ENCODE data around the gene ATRIP.
A peak's percentile ranks its signal among the peaks of the same experiment; 100 is the strongest.

ATRIP gene

DNA sequence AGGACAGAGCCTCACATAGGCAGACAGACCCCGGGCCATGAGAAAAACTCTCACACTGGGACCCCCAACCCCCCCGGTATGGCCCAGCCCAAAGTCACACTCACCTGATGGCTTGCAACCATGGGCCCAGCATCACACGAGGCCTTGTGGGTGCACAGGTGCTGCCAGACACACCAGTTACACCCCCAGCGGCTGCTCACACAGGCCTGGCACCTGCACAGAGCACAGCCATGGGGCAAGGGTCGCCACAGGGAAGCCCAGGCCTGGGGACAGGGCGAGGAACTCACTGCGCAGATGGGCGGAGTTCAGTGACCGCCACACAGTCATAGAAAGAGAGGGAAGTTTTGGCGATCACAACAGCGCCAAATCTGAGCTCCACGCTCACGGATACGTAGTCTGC lies 26.0 kb upstream of the ATRIP start:
- FAIRE-seq = no peak
- TF ChIP-seq POLR2A (IDR thresholded peaks at IDR 0.05; ENCODE audit: low read depth, low read length) = no peak
- no peak for TF ChIP-seq SPI1 (IDR thresholded peaks at IDR 0.05; ENCODE audit: low read depth, low read length)
- TF ChIP-seq POU2F2 (IDR thresholded peaks at IDR 0.05; ENCODE audit: low read depth, low read length) = no peak
- TF ChIP-seq PAX5 (IDR thresholded peaks at IDR 0.05; ENCODE audit: insufficient read depth, low read length, severe bottlenecking) = no peak
- TF ChIP-seq TAF1 (IDR thresholded peaks at IDR 0.05; ENCODE audit: low read depth, low read length) = no peak
- TF ChIP-seq POLR2AphosphoS5 (IDR thresholded peaks at IDR 0.05; ENCODE audit: low read depth, low read length) = no peak

DNA sequence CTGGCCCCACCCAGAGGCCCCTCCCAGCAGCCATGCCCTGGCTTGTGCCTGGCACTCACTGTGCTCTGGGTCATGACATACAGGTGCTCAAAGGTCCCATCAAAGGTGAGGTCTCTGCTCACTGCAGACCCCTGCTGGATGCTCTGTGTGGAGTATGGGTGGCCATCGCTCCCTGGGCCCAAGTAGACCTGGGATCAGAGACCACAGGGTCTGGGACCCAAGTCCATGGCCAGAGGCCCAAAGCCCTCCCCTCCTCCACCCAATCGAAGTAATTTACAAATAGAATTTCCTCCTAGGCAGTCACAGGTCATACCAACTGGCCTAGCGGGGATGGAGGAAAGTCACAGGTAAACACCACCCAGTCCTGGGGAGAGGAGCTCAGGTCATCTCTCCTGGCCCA lies 24.3 kb upstream of the ATRIP start:
- TF ChIP-seq POLR2AphosphoS5 (IDR thresholded peaks at IDR 0.05; ENCODE audit: low read depth, low read length) = no peak
- FAIRE-seq (no peak), DNase-seq (ENCODE audit: insufficient read length, low spot score) (no peak)

More for the DNA sequence above, 26.0 kb upstream of the ATRIP start:
- no peak for DNase-seq (ENCODE audit: insufficient read length, low spot score)

DNA sequence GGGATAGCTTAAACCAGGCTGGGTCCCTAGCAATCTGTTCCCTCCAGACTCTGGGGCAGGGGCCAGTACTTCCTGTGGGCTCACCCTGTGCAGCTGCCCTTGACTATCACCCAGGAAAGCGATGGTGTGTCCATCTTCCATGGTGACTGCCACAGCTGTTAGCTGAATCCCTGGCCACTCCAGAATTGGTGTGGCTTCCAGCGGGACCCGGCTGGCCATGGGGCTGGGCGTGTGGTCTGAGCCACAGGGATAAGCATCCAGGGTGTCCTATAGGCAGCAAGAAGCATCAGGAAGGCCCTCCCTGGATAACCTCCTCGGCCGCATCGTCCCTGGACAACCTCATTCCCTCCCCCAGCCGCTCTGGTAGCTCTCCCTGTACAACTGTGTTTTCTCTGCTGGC lies 23.9 kb upstream of the ATRIP start:
- DNase-seq (ENCODE audit: insufficient read length, low spot score) (no peak), FAIRE-seq (no peak)
- TF ChIP-seq POLR2AphosphoS5 (IDR thresholded peaks at IDR 0.05; ENCODE audit: low read depth, low read length) = no peak
- TF ChIP-seq PAX5 (IDR thresholded peaks at IDR 0.05; ENCODE audit: insufficient read depth, low read length, severe bottlenecking) = no peak
- TF ChIP-seq SPI1 (IDR thresholded peaks at IDR 0.05; ENCODE audit: low read depth, low read length) = no peak
- TF ChIP-seq TAF1 (IDR thresholded peaks at IDR 0.05; ENCODE audit: low read depth, low read length) = no peak
- TF ChIP-seq POLR2A (IDR thresholded peaks at IDR 0.05; ENCODE audit: low read depth, low read length) = no peak
- no peak for TF ChIP-seq POU2F2 (IDR thresholded peaks at IDR 0.05; ENCODE audit: low read depth, low read length)

DNA sequence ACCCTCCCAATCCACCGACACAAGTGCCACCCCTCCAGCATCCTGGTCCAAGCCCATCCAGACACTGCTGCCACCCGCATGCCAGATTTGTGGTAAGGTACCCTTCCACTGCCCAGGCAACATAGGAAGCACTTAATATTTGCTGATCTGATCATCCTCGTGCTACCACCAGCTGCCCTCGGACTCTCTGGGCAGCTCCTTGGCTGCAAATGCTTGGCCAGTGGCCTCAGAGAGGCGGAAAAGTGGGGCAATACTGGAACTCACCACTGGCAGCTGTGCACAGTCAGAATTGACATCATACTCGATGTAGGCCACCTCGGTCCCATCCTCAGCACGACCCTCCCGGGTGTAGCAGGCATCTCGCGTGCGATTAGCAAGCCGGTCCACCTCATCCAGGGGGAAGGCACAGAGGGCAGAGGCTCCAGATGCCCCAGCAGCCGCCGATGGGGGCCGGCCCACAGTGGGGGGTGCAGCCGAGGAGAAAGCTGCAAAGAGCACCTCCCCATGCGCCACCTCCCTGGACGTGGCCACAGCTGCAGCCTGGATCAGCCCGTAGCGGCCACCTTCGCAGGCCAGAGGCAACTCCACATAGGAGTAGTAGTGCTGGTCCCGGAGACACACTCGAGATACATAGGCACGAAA lies 23.2 kb upstream of the ATRIP start:
- TF ChIP-seq TAF1 (IDR thresholded peaks at IDR 0.05; ENCODE audit: low read depth, low read length) (no peak), POLR2A (IDR thresholded peaks at IDR 0.05; ENCODE audit: low read depth, low read length) (no peak), PAX5 (IDR thresholded peaks at IDR 0.05; ENCODE audit: insufficient read depth, low read length, severe bottlenecking) (no peak), POU2F2 (IDR thresholded peaks at IDR 0.05; ENCODE audit: low read depth, low read length) (no peak), SPI1 (IDR thresholded peaks at IDR 0.05; ENCODE audit: low read depth, low read length) (no peak), POLR2AphosphoS5 (IDR thresholded peaks at IDR 0.05; ENCODE audit: low read depth, low read length) (no peak)
- FAIRE-seq (no peak), DNase-seq (ENCODE audit: insufficient read length, low spot score) (no peak)

DNA sequence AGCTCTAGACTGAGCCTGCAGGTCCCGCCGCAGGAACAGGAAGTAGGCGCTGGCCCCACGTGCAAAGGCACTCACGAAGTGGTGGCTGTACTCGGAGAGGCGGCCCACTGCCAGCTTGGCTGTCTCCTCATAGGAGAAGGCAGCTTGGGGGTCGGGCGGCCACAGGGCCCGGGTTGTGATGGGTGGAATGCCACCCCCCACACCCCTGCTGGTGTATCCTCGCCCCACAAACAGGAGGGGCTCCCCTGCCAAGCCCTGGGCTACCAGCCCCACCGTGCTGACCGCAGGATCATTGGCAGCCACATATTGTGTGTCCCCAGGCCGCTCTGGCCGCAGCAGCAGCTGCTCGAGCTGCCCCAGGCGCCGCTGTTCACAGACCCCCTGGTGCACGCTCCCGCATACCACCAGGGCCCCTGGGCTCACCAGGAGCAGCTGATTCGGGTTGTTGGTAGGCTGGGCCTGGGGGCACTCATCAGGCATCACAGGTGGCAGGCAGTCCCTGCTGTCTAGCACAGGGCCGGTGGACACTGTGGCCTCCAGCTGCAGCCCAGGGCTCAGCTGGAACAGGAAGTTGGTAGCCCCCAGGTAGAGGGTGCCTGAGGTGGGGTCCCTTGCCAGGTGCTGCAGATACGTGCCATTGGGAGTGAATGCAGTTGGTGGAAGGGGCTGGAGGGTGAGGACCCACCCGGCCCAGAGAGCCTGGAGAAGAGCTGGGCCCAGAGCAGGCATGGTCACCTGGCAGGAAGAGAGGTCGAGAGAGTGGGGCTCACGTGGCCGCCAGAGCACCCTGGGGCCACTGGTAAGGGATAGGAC lies 22.4 kb upstream of the ATRIP start:
- FAIRE-seq = no peak
- TF ChIP-seq SPI1 (IDR thresholded peaks at IDR 0.05; ENCODE audit: low read depth, low read length) = no peak
- no peak for TF ChIP-seq POU2F2 (IDR thresholded peaks at IDR 0.05; ENCODE audit: low read depth, low read length)
- no peak for TF ChIP-seq PAX5 (IDR thresholded peaks at IDR 0.05; ENCODE audit: insufficient read depth, low read length, severe bottlenecking)
- no peak for TF ChIP-seq POLR2AphosphoS5 (IDR thresholded peaks at IDR 0.05; ENCODE audit: low read depth, low read length)
- no peak for TF ChIP-seq POLR2A (IDR thresholded peaks at IDR 0.05; ENCODE audit: low read depth, low read length)
- no peak for TF ChIP-seq TAF1 (IDR thresholded peaks at IDR 0.05; ENCODE audit: low read depth, low read length)
- no peak for DNase-seq (ENCODE audit: insufficient read length, low spot score)

DNA sequence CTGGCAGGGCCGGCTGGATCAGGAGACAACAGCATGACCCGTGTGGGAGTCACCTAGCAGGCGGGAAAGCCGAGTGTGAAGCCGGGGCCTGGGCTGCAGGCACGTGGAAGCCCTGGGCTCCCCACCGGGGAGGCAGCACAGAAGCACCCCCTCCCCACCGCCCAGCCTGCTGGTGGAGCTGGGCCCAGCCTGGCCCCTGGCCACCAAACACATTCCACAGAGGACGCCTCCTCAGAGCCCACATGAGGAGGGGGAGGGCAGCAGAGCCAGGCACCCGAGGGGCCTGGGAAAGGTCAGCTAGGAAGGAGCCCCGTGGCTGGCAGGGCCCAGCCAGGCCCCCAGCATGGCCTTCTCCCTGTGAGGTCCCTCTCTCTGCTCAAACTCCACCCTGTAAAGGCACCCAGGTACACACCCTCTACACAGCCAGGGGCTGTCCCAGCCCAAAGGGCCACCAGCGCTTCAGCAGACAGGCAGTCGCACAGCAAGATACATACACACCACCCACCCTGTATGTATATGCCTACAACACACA lies 21.2 kb upstream of the ATRIP start:
- no peak for TF ChIP-seq PAX5 (IDR thresholded peaks at IDR 0.05; ENCODE audit: insufficient read depth, low read length, severe bottlenecking)
- no peak for TF ChIP-seq TAF1 (IDR thresholded peaks at IDR 0.05; ENCODE audit: low read depth, low read length)
- no peak for TF ChIP-seq POU2F2 (IDR thresholded peaks at IDR 0.05; ENCODE audit: low read depth, low read length)
- no peak for DNase-seq (ENCODE audit: insufficient read length, low spot score)
- no peak for FAIRE-seq

DNA sequence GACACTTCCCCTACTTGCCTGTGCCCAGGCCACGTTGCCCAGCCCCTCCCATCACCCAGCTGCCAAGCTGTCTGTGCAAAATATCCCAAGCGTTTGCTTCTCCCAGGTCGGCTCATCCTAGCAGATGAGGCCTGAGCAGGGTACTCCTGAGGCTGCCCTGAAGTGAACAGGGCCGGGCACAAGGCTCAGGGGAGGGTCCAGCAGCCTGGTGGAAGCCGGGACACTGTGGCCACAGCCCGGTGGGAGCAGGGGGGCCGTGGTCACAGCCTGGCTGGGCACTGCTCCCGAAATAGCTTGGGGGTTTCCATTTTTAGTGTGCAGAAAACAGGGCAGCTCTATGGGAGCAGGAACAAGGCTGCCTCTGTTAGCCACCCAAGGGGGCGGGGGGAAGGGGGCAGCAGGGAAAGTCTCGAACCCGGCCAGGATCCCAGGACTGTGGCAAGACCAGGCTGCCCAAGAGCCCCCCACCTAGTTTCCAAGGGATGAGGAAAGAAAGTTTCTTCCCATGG lies 20.1 kb upstream of the ATRIP start:
- TF ChIP-seq SPI1 (IDR thresholded peaks at IDR 0.05; ENCODE audit: low read depth, low read length) = no peak
- no peak for TF ChIP-seq POU2F2 (IDR thresholded peaks at IDR 0.05; ENCODE audit: low read depth, low read length)
- no peak for TF ChIP-seq POLR2AphosphoS5 (IDR thresholded peaks at IDR 0.05; ENCODE audit: low read depth, low read length)
- no peak for TF ChIP-seq PAX5 (IDR thresholded peaks at IDR 0.05; ENCODE audit: insufficient read depth, low read length, severe bottlenecking)
- FAIRE-seq (no peak), DNase-seq (ENCODE audit: insufficient read length, low spot score) (no peak)

DNA sequence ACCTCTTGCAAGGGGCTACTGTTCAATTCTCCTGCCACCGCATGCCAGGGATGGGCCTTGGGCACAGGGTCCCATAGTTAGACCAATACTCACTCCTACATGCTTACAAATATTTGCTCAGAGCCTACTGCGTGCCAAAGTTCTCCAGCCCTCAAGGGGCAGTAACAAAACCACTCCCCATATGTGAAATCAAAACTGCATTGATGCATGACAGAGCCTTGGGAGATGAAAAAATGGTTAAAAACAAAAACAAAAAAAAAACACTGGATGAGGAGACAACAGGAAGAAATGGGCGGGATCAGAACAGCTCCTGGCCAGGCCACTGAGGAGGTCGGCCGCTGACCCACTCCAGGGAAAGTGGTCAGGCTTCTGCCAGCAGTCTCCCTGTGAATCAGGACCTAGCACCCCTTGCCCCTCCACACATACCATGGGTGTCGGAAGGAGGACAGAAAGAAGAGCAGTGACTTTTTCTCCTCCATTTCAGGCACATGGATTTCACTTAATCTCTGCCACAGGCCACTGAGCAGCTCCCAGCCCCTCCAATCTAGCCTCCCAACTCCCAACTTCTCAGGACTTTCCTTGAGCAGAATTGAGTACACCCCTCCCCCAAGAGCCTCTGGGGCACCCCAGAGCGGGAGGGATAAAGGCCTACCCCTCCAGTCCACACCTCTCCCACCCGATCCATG lies 19.4 kb upstream of the ATRIP start:
- no peak for DNase-seq (ENCODE audit: insufficient read length, low spot score)
- TF ChIP-seq POLR2AphosphoS5 (IDR thresholded peaks at IDR 0.05; ENCODE audit: low read depth, low read length) = no peak
- TF ChIP-seq TAF1 (IDR thresholded peaks at IDR 0.05; ENCODE audit: low read depth, low read length) = no peak
- TF ChIP-seq POU2F2 (IDR thresholded peaks at IDR 0.05; ENCODE audit: low read depth, low read length) = no peak
- FAIRE-seq = peak; percentile 56

DNA sequence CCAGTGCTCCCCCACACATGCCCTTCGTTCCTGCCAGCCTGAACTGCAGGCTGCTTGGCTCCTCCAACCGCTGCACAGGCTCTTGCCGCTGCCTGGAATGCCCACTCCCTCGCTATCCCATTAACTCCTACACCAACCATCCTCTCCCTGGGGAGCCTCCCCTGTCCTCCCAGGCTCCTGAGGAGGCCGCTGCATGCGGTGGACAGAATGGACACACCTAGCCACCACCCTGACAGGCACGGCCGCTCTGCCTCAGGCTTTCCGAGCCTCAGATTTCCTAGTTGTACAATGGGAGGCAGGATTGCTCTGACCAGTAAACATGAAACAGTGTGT lies 18.9 kb upstream of the ATRIP start:
- TF ChIP-seq SPI1 (IDR thresholded peaks at IDR 0.05; ENCODE audit: low read depth, low read length) = no peak
- TF ChIP-seq POLR2AphosphoS5 (IDR thresholded peaks at IDR 0.05; ENCODE audit: low read depth, low read length) = no peak

DNA sequence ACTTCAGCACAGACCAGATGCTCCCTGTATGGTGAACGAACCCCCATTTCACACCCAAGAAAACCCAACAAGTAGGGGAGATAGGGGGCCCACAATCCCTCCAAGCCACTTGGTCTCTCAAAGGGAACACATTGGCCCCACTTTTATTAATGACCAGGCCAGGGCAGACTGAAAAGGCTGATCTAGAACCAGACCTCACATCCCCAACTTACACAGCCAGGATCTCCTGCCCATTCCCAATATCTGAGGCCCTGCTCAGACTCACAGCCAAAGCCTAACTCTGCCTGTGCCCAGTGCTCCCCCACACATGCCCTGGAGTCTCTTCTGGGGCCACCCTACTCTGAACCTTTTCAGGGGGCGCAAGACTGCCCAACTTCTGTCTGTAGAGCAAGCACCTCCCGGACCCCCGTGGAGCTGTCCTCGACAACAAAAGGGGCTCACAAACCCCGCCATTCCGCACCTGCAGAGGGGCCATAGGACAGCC lies 18.4 kb upstream of the ATRIP start:
- no peak for DNase-seq (ENCODE audit: insufficient read length, low spot score)
- TF ChIP-seq POLR2A (IDR thresholded peaks at IDR 0.05; ENCODE audit: low read depth, low read length) = no peak
- TF ChIP-seq POLR2AphosphoS5 (IDR thresholded peaks at IDR 0.05; ENCODE audit: low read depth, low read length) = no peak
- TF ChIP-seq SPI1 (IDR thresholded peaks at IDR 0.05; ENCODE audit: low read depth, low read length) = no peak
- no peak for FAIRE-seq

More for the DNA sequence above, 18.9 kb upstream of the ATRIP start:
- FAIRE-seq = no peak
- no peak for DNase-seq (ENCODE audit: insufficient read length, low spot score)
